Epithelial cell of proximal tubule (primary cell): ENCODE data around the gene RBCK1. TPM values are rescaled to one million over a fixed set of nuclear protein-coding genes. Genes with fewer than 3 reads are reported as not detected.

Experiments used
- DNase-seq: peaks from one replicate; pipeline ENCODE4 v3.0.0-alpha.2; 2011; ENCODE audit warnings: low read depth
- H3K4me3 ChIP-seq: 2 replicates; pipeline ENCODE4 v1.5.1; 2011; ENCODE audit warnings: low read depth, mild to moderate bottlenecking, low read length
- total RNA-seq: library from RNA; depleted of rRNA; stranded (reverse); fragments of >200 nt; gene quantifications from 2 replicates; pipeline ENCODE4 v1.2.3, GENCODE V29; 2015
- TF ChIP-seq, protein P1 (sequence below): conservative IDR thresholded peaks from 2 replicates; pipeline ENCODE4 v1.5.1; 2012; ENCODE audit warnings: low read depth, mild to moderate bottlenecking, low read length

The RBCK1 gene
- total RNA-seq, 1 donor from 2014 or later, result 106 TPM

- DNase-seq, result no peak
- TF ChIP-seq, protein P1, sequence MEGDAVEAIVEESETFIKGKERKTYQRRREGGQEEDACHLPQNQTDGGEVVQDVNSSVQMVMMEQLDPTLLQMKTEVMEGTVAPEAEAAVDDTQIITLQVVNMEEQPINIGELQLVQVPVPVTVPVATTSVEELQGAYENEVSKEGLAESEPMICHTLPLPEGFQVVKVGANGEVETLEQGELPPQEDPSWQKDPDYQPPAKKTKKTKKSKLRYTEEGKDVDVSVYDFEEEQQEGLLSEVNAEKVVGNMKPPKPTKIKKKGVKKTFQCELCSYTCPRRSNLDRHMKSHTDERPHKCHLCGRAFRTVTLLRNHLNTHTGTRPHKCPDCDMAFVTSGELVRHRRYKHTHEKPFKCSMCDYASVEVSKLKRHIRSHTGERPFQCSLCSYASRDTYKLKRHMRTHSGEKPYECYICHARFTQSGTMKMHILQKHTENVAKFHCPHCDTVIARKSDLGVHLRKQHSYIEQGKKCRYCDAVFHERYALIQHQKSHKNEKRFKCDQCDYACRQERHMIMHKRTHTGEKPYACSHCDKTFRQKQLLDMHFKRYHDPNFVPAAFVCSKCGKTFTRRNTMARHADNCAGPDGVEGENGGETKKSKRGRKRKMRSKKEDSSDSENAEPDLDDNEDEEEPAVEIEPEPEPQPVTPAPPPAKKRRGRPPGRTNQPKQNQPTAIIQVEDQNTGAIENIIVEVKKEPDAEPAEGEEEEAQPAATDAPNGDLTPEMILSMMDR, result no peak
- H3K4me3 ChIP-seq, result no peak overlapping the region
These were observed 42.9 kb upstream of the RBCK1 start for GRCh38 chr20:364905-365794.

- no peak for DNase-seq
- TF ChIP-seq, protein P1, result no peak
- no peak overlapping the region for H3K4me3 ChIP-seq
These were observed 41.9 kb upstream of the RBCK1 start for GRCh38 chr20:366041-366718.

DNA sequence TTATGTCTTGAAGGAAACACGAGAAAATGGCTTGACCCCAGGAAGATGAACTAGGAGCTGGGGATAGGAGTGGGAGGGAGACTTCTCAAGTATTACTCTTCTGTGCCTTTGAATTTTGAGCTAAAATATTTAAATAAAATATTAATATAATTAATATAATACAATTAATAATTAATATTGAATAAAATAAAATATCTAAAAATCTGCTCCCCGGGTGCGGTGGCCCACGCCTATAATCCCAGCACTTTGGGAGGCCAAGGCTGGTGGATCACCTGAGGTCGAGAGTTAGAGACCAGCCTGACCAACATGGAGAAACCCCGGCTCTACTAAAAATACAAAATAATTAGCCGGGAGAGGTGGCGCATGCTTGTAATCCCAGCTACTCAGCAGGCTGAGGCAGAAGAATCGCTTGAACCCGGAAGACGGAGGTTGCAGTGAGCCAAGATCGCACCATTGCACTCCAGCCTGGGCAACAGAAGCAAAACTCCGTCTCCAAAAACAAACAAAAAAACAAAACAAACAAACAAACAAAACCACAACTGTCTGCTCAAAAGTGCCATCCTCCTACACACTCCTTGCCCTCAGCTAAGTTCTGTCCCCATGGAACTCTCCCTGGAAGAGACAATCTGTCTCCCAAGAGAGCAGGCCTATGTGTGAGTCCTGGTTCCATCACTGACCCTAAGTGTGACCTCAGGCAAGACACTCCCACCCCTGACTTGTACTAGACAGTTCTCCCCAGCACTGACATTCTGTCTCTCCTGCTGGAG is 41.2 kb upstream of the RBCK1 start:
- no peak overlapping the region for H3K4me3 ChIP-seq
- TF ChIP-seq, protein P1, result no peak
- DNase-seq, result no peak

- DNase-seq, result no peak
- TF ChIP-seq, protein P1, result no peak
- H3K4me3 ChIP-seq, result no peak overlapping the region
These were observed 40.6 kb upstream of the RBCK1 start for GRCh38 chr20:367486-367887.

DNA sequence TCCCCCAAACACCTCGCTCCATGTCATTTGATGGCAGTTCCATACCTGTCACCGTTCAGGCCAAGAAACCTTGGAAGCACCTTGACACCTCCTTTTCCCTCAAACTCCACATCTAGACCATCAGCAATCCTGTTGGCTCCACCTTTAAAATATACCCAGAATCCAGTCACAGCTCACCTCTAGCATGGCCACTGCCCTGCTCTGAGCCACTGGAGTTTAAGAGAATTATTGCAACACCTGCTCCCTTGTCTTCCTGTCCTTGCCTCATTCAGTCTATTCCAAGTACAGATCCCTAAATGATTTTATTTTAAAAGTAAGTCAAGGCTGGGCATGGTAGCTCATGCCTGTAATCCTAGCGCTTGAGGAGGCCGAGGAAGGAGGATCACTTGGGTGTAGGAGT is 39.2 kb upstream of the RBCK1 start:
- TF ChIP-seq, protein P1, result no peak
- H3K4me3 ChIP-seq, result no peak overlapping the region
- DNase-seq, result no peak

DNA sequence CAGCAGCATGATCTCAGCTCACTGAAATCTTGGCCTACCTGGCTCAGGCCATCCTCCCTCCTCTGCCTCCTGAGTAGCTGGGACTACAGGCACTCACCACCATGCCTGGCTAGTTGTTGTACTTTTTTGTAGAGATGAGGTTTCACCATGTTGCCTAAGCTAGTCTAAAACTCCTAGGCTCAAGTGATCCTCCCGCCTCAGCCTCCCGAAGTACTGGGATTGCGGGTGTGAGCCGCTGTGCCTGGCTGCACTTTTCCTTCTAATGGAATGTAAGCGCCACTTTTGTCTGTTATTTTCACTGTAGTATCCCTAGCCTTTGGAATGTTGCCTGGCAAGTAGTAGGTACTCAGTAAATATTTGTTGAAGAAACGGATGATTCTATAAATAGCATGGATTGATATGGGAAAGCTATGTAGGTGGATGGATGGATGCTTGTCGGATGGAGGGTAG is 37.9 kb upstream of the RBCK1 start:
- H3K4me3 ChIP-seq, result no peak overlapping the region
- TF ChIP-seq, protein P1, result no peak
- no peak for DNase-seq
